Tracheal epithelial cell (primary cell): ENCODE measurements around the gene POTEE. TPM values are rescaled to one million over a fixed set of nuclear protein-coding genes. Genes with fewer than 3 reads are reported as not detected.

Source experiments
- total RNA-seq: library from RNA; depleted of rRNA; stranded (reverse); fragments of >200 nt; gene quantifications from 2 replicates; pipeline ENCODE4 v1.2.1, GENCODE V29; 2014

The POTEE gene
- total RNA-seq, result not detected in 2 replicates

GRCh38 chr2:131209030-131209772 lies at the start of gene POTEE:
POTEE (plus strand) TSS chr2:131209536; CDS start chr2:131218403, 8,867 bp downstream.

Other genes starting within 250 kb of the POTEE start
- gene FAM168B, start 116.1 kb upstream of the POTEE start, total RNA-seq, result 85.1 and 92.5 TPM in 2 replicates
- gene PLEKHB2, start 104.2 kb upstream of the POTEE start, total RNA-seq, result 149 and 151 TPM in 2 replicates
- under 0.01 TPM in 1 of 2 replicates, not detected in the other for gene RAB6D, start 154.6 kb downstream of the POTEE start, total RNA-seq